Measurements from ENCODE around the gene ACOX3.

ACOX3 gene

DNA sequence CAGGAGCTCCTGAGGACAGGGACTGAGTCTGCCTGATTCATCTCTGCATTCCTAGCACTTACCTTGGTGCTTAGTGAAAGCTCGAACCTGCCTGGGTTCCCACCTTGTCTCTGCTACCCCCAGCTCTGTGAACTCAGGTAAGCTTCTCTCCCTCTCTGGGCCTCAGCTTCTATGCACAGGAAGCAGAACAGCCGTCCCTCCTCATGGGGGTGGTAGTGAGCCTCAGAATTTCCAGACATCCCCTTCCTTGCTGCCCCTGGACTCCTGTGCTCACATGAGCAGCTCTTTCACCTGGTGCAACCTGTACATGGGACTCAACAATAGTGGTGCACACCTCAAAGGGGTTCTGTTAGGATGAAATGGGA lies 120.2 kb downstream of the ACOX3 start:
- no peak for DNase-seq (ENCODE audit: low read depth)

DNA sequence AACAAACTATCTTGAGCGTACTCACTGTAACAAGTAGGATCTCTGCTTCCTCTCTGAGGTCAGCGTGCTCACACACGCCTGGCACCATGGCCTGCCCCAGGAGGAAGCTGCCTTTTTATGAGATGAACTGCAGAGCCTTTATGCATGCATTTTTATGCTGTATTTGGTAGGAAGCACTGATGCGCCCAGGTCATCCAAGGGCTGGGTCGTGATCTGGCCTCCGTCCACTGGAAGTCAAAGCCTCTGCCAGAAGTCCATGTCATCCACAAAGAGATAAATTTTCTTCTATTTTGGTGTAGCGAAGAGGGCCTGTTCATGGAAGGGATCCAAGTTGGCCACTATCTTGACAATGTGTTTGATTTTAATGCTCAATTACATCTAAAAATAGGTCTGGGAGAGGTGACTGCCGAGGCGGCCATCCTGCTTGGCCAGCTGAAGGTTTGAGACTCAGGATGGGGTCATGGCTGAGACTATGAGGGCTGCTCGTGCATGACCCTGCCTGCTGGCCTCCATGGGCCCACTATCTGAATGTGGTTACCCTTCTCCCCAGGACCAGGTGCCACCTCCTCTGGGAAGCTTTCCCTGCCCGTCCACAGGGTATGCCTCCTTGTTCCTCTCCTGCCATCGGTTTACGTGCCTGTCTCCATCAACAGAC lies 120.7 kb downstream of the ACOX3 start:
- DNase-seq (ENCODE audit: low read depth) = no peak

DNA sequence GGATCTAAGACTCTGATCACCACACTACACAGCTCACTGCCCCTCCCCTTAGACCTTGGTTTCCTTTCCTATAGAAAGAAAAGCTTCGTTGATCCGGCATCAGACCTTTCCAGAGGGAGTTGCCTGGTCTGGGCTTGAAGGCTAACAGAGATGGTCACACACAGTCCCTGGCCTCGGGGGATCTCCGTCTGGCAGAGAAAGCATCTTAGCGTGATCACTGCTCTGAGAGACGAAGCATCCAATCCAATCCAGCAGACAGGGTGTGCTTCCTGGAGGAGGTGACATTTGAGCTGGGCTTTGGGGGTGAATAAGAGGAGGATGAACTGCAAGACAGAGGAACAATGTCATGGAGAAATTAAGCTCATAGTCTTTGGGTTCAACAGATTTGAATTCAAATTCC lies 121.5 kb downstream of the ACOX3 start:
- DNase-seq (ENCODE audit: low read depth) = no peak

DNA sequence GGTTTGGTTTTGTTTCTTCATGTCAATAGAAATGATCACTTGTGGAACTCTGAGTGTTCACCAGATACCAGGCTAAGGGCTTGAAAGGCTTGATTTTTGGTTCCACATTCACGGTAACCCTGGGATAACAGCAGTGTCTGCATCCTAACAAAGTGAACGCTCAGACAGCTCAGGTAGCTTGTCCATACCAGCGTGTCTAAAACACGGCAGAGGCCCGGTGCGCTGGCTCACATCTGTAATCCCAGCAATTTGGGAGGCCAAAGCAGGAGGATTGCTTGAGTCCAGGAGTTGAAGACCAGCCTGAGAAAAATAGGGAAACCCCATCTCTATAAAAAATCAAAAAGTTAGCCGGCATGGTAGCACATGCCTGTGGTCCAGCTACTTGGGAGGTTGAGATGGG lies 122.0 kb downstream of the ACOX3 start:
- no peak for DNase-seq (ENCODE audit: low read depth)

DNA sequence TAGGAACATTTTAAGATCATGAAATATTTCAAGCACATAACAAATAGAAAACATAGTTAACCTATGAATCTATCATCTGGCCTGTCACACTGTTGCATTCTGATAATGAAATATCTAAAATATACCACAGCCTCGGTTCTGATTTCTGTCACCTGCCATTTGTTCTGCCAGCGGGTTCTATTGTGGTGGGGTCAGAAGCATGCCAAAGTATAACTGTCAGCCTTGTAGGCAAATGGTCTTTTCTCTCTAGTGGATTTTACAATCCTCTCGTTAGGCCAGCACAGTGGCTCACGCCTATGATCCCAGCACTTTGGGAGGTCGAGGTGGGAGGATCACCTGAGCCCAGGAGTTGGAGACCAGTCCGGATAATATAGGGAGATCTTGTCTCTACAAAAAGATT lies 123.0 kb downstream of the ACOX3 start:
- DNase-seq (ENCODE audit: low read depth) = no peak

DNA sequence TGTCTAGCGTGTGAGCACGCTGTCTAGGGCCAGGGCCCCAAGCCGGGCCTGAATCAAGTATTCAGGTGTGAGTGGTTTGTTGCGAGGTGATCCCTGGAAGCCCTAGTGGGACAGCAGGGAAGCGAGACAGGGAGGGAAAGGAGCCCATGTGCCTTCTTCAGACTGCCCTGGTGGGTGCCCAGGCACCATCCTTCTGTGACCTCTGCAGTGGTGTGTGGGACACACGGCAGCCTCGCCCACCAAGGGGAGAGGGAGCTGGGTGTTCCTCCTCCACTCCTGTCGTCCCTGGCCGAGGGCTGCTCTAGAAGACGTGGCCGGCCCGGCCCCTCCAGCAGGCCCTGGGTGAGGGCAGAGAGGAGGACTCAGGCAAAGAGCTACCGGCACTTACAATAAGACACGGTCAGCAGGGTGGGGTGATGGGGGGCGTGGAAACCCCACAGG lies 123.6 kb downstream of the ACOX3 start:
- DNase-seq (ENCODE audit: low read depth) = no peak
